IMR-90 (cell line): ENCODE measurements around the gene F10. TPM values are rescaled to one million over a fixed set of nuclear protein-coding genes. Genes with fewer than 3 reads are reported as not detected.

ENCODE experiments used
- ATAC-seq: fragments of 200-7000 bp; cut with Tn5 transposase; 2 replicates; pipeline ENCODE4 v1.9.1; 2020; ENCODE audit warnings: low read depth, mild to moderate bottlenecking, moderate library complexity
- BruUV-seq: library from RNA; stranded (reverse); fragments of 400-500 nt; replicated peaks from 2 replicates; lab custom pipeline; 2021; lab: Mats Ljungman, UMichigan
- CTCF ChIA-PET: fragments of 300-600 bp; formaldehyde crosslinking; extraction: SDS; loops from one replicate; lab custom pipeline; 2021; ENCODE audit warnings: antibody characterized with exemption; lab: Yijun Ruan, JAX
- POLR2A ChIA-PET: fragments of 300-600 bp; sonication (Branson Sonifier 250); formaldehyde crosslinking; loops from one replicate; lab custom pipeline; 2022; ENCODE audit warnings: antibody characterized with exemption; ENCODE audit not compliant: unreplicated experiment; lab: Charles Lee
- DNase-seq: peaks from one replicate; pipeline ENCODE4 v3.0.0; 2013
- H2AFZ ChIP-seq: replicated peaks from 2 replicates; pipeline ENCODE3; 2013; ENCODE audit warnings: low read length, mild to moderate bottlenecking; ENCODE audit not compliant: poor library complexity
- H2AK5ac ChIP-seq: 2 replicates; pipeline ENCODE4 v1.6.1; 2013; ENCODE audit warnings: low read depth, low read length, inconsistent platforms
- H2AK9ac ChIP-seq: replicated peaks from 2 replicates; pipeline ENCODE3; 2013; ENCODE audit warnings: mild to moderate bottlenecking, low read depth, low read length, moderate library complexity; ENCODE audit not compliant: poor library complexity
- H2BK120ac ChIP-seq: 2 replicates; pipeline ENCODE4 v1.6.1; 2013; ENCODE audit warnings: low read depth, low read length, inconsistent platforms
- H2BK15ac ChIP-seq: 3 replicates; pipeline ENCODE4 v1.6.1; 2013; ENCODE audit warnings: low read depth, low read length, inconsistent platforms
- H2BK20ac ChIP-seq: 2 replicates; pipeline ENCODE4 v1.6.1; 2013; ENCODE audit warnings: low read depth, mild to moderate bottlenecking, inconsistent platforms, low read length, moderate library complexity
- H2BK5ac ChIP-seq: 2 replicates; pipeline ENCODE4 v1.6.1; 2013; ENCODE audit warnings: mild to moderate bottlenecking, low read depth, low read length, inconsistent platforms; ENCODE audit not compliant: poor library complexity, severe bottlenecking
- H3K14ac ChIP-seq: replicated peaks from 2 replicates; pipeline ENCODE4 v1.6.1; 2013; ENCODE audit warnings: low read depth, low read length, inconsistent platforms
- H3K18ac ChIP-seq: 2 replicates; pipeline ENCODE4 v1.6.1; 2013; ENCODE audit warnings: low read depth, low read length, control low read depth
- H3K23ac ChIP-seq: 2 replicates; pipeline ENCODE4 v1.6.1; 2013; ENCODE audit warnings: low read depth, low read length, inconsistent platforms
- H3K27ac ChIP-seq: 2 replicates; pipeline ENCODE4 v1.5.1; 2013; ENCODE audit warnings: mild to moderate bottlenecking, control low read depth, low read length; ENCODE audit not compliant: insufficient read depth
- H3K27me3 ChIP-seq: 2 replicates; pipeline ENCODE4 v1.6.1; 2013; ENCODE audit warnings: low read length; ENCODE audit not compliant: control insufficient read depth, insufficient read depth
- H3K36me3 ChIP-seq: 2 replicates; pipeline ENCODE4 v1.6.1; 2013; ENCODE audit warnings: low read length, mixed read lengths; ENCODE audit not compliant: control insufficient read depth, insufficient read depth
- H3K4ac ChIP-seq: 2 replicates; pipeline ENCODE4 v1.6.1; 2013; ENCODE audit warnings: low read depth, low read length, inconsistent platforms
- H3K4me1 ChIP-seq: 2 replicates; pipeline ENCODE4 v1.6.1; 2013; ENCODE audit warnings: low read length, mixed read lengths; ENCODE audit not compliant: control insufficient read depth, insufficient read depth
- H3K4me2 ChIP-seq: 2 replicates; pipeline ENCODE4 v1.6.1; 2013; ENCODE audit warnings: low read depth, mild to moderate bottlenecking, control low read depth, low read length, moderate library complexity
- H3K4me3 ChIP-seq: 2 replicates; pipeline ENCODE4 v1.5.1; 2013; ENCODE audit warnings: low read depth, mild to moderate bottlenecking, control low read depth, low read length, moderate library complexity; ENCODE audit not compliant: insufficient read depth
- H3K56ac ChIP-seq: 2 replicates; pipeline ENCODE4 v1.6.1; 2013; ENCODE audit warnings: low read length, inconsistent platforms; ENCODE audit not compliant: insufficient read depth; ENCODE audit errors: extremely low read depth
- H3K79me1 ChIP-seq, 2 experiments: 2 replicates each; pipeline ENCODE4 v1.6.1; 2013; ENCODE audit warnings: low read length in 2 of 2, inconsistent platforms in 1 of 2, low read depth in 1 of 2
- H3K9ac ChIP-seq: 2 replicates; pipeline ENCODE4 v1.6.1; 2013; ENCODE audit warnings: low read depth, low read length, control low read depth
- H3K9me1 ChIP-seq: 2 replicates; pipeline ENCODE4 v1.6.1; 2013; ENCODE audit warnings: low read length, inconsistent platforms; ENCODE audit not compliant: insufficient read depth
- H3K9me3 ChIP-seq: 2 replicates; pipeline ENCODE4 v1.6.1; 2013; ENCODE audit warnings: low read length; ENCODE audit not compliant: control insufficient read depth, insufficient read depth
- H4K20me1 ChIP-seq: 2 replicates; pipeline ENCODE4 v1.6.1; 2013; ENCODE audit warnings: low read length, inconsistent platforms; ENCODE audit not compliant: insufficient read depth
- H4K5ac ChIP-seq: 2 replicates; pipeline ENCODE4 v1.6.1; 2013; ENCODE audit warnings: mild to moderate bottlenecking, low read depth, low read length, control low read depth
- H4K8ac ChIP-seq, 2 experiments: 2 replicates each; pipeline ENCODE4 v1.6.1; 2013; ENCODE audit warnings: low read depth in 2 of 2, low read length in 2 of 2, control low read depth in 1 of 2, inconsistent platforms in 1 of 2
- H4K91ac ChIP-seq: 2 replicates; pipeline ENCODE4 v1.6.1; 2013; ENCODE audit warnings: low read depth, low read length, inconsistent platforms; ENCODE audit not compliant: insufficient read depth
- BHLHE40 ChIP-seq: fragments of 150-350 bp; IDR thresholded peaks from 2 replicates; pipeline ENCODE4 v1.6.1; 2016; ENCODE audit warnings: mild to moderate bottlenecking, low read depth, low read length
- CEBPB ChIP-seq: IDR thresholded peaks from 2 replicates; pipeline ENCODE4 v1.6.1; 2012; ENCODE audit warnings: low read depth, low read length, improper control_type of control experiment
- FOS ChIP-seq: fragments of 150-350 bp; IDR thresholded peaks from 2 replicates; pipeline ENCODE4 v1.6.1; 2016; ENCODE audit warnings: low read depth, low read length
- MAFK ChIP-seq: IDR thresholded peaks from 2 replicates; pipeline ENCODE4 v1.6.1; 2012; ENCODE audit warnings: low read depth, low read length, improper control_type of control experiment
- MAZ ChIP-seq: IDR thresholded peaks from 2 replicates; pipeline ENCODE4 v1.6.1; 2012; ENCODE audit warnings: low read depth, mild to moderate bottlenecking, low read length, improper control_type of control experiment, moderate library complexity, borderline replicate concordance
- MXI1 ChIP-seq: IDR thresholded peaks from 2 replicates; pipeline ENCODE4 v1.6.1; 2012; ENCODE audit warnings: low read depth, mild to moderate bottlenecking, low read length, moderate library complexity, borderline replicate concordance
- POLR2A ChIP-seq: IDR thresholded peaks from 2 replicates; pipeline ENCODE4 v1.6.1; 2012; ENCODE audit warnings: mild to moderate bottlenecking, low read depth, low read length
- RAD21 ChIP-seq: IDR thresholded peaks from 2 replicates; pipeline ENCODE4 v1.6.1; 2012; ENCODE audit warnings: low read length, improper control_type of control experiment
- RCOR1 ChIP-seq: IDR thresholded peaks from 2 replicates; pipeline ENCODE4 v1.6.1; 2012; ENCODE audit warnings: mild to moderate bottlenecking, low read length, improper control_type of control experiment; ENCODE audit not compliant: insufficient replicate concordance
- WGBS, 2 experiments: methylation state at CpG; one replicate each; pipeline versions ENCODE4 v1.1.5 to v1.1.7; 2013; ENCODE audit warnings: missing lambda C conversion rate in 2 of 2; ENCODE audit not compliant: insufficient read length in 1 of 2; ENCODE audit errors: extremely low coverage in 2 of 2; 5-methylcytosine and 5-hydroxymethylcytosine counted together
- dilution Hi-C: fragments of 300-500 bp; cut with HindIII; formaldehyde crosslinking; loops from one replicate; pipeline ENCODE4 v1.14.3; 2018; ENCODE audit warnings: low sequenced_read_pairs; ENCODE audit not compliant: unreplicated experiment
- in situ Hi-C: fragments of 300-500 bp; cut with MboI; formaldehyde crosslinking; loops from 3 replicates; pipeline ENCODE4 v1.14.3; 2019; ENCODE audit warnings: low sequenced_read_pairs, inconsistent platforms, mixed read lengths
- intact Hi-C: fragments of 100-400 bp; cut with micrococcal nuclease; formaldehyde crosslinking; loops from 2 replicates; pipeline ENCODE4 v1.10.0; 2022
- polyA plus RNA-seq, 3 experiments: library from polyadenylated mRNA; depleted of rRNA; stranded (reverse); fragments of >200 nt; gene quantifications; 2 replicates each; pipeline ENCODE4 v1.2.3, GENCODE V29; 2012; ENCODE audit warnings: low replicate concordance in 1 of 3
- total RNA-seq: library from RNA; depleted of rRNA; stranded (reverse); fragments of >200 nt; gene quantifications from 2 replicates; pipeline ENCODE4 v1.2.3, GENCODE V29; 2012

The F10 gene
- total and polyA plus RNA-seq, 2 of the 4 experiments (the other 2 are of a cell fraction) = 9.1 to 19.5 TPM

DNA sequence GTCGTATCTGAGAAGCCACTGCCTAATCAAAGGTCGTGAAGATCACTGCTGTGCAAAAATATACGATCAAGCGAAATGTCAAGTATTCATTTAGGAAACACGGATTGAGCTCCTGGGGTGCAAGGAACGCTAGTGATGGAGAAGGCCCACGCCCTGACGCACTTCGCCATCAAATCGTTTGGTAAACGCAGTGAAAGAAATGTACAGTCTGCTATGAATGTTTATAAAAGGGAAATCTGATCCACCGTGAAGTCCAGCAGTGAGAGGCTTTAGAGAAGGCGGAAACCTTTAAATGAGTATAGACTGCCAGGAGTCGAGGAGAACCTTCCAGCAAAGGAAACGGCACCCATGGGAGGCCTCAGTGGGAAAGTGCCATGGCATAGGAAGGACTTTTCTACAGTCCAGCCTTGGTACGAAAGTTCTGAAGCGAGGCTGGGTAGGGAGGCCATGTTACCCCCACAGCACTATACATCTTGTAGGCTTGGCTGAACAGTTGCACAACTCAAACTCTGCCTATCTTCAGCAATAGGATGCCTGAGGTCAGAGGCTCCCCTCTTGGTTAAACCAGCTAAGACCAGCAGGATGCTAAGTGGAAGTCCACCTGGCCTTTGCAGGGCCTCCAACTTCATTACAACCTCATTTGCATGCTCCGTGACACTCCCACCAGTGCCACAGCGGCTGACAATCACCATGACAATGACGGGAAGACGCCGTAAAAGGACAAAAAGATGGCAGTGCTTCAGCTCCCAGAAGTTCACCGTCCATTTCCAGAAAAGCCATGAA lies 65.5 kb downstream of the F10 start (continued):
- no peak for TF ChIP-seq FOS
- no peak for TF ChIP-seq BHLHE40
- no peak for TF ChIP-seq MAZ
- no peak for TF ChIP-seq RAD21
- TF ChIP-seq MAFK = no peak

GRCh38 chr13:113190181-113190580 lies 67.6 kb downstream of the F10 start:
- dilution Hi-C loops (no loop called here), in situ Hi-C loops (no loop called here)
- 0 out of 2 replicates have a peak overlapping the region, but pooled peaks have one; percentile 33 for H4K91ac ChIP-seq

More at GRCh38 chr13:113190181-113190580, 67.6 kb downstream of the F10 start:
- Histone ChIP-seq H2AK9ac (no peak overlapping the region), H3K4ac (no peak overlapping the region; the same call in 1 of the 2 replicates), H3K9ac (no peak overlapping the region), H3K27ac (no peak overlapping the region), H3K4me3 (no peak overlapping the region), H4K20me1 (no peaks in the 10 kb centered on the region), H3K4me2 (no peak overlapping the region), H3K9me3 (peaks cover 7% of the 10 kb centered on the region; the same call in 1 of the 2 replicates), H3K36me3 (peaks cover 43% of the 10 kb centered on the region), H3K4me1 (peaks cover 38% of the 10 kb centered on the region), H4K8ac (peak overlapping the region; percentile 8 to 38; a peak in 1 of 4 replicates), H3K14ac (no peak overlapping the region), H2BK120ac (no peak overlapping the region), H2BK15ac (no peak overlapping the region), H2AFZ (no peak overlapping the region), H3K9me1 (peaks cover 21% of the 10 kb centered on the region), H2AK5ac (no peak overlapping the region), H3K79me1 (peaks cover 49 to 70% of the 10 kb centered on the region in 2 experiments), H2BK20ac (no peak overlapping the region), H4K5ac (no peak overlapping the region), H3K23ac (no peak overlapping the region), H3K27me3 (no peaks in the 10 kb centered on the region), H2BK5ac (peak overlapping the region; percentile 25), H3K56ac (no peak overlapping the region), H3K18ac (no peak overlapping the region)
- ATAC-seq = no peak
- BruUV-seq = no TSS peak
- intact Hi-C loops = no loop called here
- WGBS, 2 experiments = 100% methylated on average over 1 of the region's 4 CpGs; no CpG with 5 or more reads in 1 of the 2 experiments
- DNase-seq = no peak
- TF ChIP-seq MAFK = no peak
- TF ChIP-seq RCOR1 = no peak
- TF ChIP-seq CEBPB = no peak
- no peak for TF ChIP-seq FOS
- TF ChIP-seq MXI1 = no peak
- no peak for TF ChIP-seq BHLHE40
- TF ChIP-seq POLR2A = no peak
- ChIA-PET CTCF (no interaction called here), POLR2A (no interaction called here)
